SKM-1 treated with dmso at 0.1 percent for 144 hours (cell line): ENCODE measurements around the gene CCM2.

ENCODE experiments used
- DNase-seq: peaks from one replicate; lab custom pipeline; 2025; ENCODE audit not compliant: unreplicated experiment; lab: John Stamatoyannopoulos, UW

CCM2 gene

GRCh38 chr7:44969049-44969700 is 30.8 kb upstream of the CCM2 start:
- DNase-seq: no peak

DNA sequence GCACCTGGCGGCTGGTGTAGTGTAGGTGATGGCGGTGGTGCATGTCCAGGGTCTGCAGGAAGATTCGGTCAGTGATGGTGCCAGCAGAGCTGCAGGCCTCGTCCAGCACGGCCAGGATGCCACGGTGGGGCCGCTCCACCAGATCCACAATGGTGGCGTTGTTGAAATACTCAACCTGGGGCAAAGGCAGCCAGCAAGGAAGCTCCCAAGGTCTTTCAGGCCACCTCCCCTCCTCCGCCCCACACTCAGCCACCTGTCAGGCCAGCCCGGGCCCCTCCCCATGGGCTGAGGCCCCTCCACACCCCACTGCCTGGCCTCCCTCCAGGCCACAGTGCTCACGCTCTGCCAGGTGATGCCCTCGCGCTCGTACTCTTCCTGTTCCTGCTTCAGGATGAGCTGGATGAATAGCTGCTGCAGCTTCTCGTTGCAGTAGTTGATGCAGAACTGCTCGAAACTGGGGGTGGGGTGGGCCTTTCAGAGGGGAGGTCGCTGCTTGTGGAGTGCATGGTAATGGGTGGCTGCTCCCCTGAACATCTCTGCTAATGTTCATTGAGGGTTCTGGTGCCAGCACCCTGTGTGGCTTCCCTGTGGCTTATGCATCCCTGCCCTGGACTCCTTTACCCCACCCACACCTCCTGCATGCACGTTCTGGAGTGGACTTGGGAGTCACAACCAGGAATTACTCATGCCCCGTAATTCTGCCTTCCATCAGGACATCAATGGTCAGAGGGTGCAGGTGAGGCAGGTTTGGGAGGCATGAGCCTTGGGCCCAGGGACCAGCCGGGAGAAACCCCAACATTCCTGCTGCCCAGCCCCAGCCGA is 30.1 kb upstream of the CCM2 start:
- no peak for DNase-seq

DNA sequence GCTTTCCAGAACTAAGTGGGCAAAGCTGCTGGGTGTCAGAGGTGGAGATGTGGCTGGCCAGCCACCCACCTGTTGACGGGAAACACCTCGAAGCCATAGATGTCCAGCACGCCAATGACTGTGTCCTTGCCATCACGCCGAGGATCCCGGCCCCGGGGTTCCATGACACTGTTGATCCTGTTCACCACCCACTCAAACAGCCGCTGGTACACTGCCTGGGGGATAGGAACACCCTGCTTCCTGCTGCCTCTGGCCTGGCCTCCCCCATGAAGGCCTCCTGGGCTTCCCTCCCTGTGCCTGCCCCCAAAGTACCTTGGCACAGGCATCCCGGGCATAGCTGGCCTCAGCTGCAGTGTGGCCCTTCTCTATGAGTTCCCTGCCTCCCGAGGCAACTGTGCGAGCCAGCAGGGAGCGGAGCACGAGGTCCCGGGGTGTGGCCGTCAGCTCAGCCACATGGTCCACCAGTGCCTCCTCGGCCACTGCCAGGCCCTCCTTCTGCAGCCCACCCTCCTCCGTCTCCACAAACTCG is 29.4 kb upstream of the CCM2 start:
- DNase-seq: no peak

GRCh38 chr7:44971188-44971901 is 28.7 kb upstream of the CCM2 start:
- no peak for DNase-seq

GRCh38 chr7:44971902-44972441 is 28.0 kb upstream of the CCM2 start:
- no peak for DNase-seq

DNA sequence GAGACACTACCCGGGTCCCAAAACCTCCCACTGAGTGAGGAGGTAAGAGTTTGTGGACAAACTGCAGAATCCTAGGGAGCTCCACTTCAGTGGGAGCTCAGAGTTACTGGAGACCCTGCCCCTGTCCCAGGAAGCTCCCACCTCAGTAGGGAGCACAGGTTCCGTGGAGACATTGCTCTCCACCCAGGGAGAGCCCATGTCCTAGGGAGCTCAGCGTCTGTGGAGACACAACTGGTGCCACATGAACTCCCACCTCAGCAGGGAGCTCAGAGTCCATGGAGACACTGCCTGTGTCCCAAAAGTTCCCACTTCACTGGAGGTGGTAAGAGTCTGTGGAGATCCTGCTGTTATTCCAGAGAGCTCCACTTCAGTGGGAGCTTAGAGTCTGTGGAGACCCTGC is 27.4 kb upstream of the CCM2 start:
- no peak for DNase-seq

DNA sequence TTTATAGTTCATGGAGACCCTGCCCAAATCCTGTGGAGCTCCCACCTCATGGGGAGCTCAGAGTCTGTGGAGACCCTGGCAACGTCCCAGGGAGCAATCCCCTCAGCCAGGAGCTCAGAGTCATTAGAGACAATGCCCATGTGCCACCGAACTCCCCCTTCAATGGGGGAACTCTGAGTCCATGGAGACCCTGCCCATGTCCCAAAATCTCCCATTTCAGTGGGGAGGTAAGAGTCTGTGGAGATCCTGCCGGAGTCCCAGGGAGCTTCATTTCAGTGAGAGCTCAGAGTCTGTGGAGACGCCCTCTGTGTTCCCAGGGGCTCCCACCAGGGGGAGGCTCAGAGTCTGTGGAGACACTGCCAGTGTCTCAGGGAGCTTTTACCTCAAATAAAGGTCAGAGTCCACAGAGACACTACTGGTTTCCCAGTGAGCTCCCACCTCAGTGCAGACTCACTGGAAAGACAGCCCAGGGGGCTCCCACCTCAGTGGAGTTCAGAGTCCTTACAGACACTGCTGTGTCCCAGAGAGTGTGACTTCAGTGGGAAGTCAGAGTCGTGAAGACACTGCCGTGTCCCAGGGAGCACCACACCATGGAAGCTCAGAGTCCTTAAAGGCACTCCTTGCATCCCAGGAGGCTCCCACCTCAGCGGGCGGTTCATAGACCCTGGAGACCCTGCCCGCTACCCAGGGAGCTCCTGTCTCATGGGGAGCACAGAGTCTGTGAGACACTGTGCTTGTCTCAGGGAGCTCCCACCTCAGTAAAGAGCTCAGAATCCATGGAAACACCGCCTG is 26.2 kb upstream of the CCM2 start:
- peak; percentile 35 for DNase-seq

DNA sequence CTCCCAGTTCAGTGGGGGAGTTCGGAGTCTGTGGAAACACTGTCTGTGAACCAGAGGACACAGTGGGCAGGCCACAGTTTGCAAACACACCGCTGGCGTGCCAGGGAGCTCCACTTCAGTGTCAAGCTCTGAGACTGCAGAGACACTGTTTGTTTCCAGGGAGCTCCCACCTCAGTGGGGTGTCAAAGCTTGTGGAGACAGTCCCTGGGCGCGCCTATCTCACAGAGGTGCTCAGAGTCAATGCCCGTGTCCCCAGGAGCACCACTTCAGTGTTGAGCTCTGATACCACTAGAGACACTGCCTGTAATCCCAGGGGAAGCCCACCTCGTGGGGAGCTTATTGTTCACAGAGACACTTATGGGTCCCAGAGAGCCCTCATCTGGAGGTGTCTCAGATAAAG is 25.5 kb upstream of the CCM2 start:
- no peak for DNase-seq

GRCh38 chr7:44975331-44976039 is 24.5 kb upstream of the CCM2 start:
- DNase-seq: no peak

DNA sequence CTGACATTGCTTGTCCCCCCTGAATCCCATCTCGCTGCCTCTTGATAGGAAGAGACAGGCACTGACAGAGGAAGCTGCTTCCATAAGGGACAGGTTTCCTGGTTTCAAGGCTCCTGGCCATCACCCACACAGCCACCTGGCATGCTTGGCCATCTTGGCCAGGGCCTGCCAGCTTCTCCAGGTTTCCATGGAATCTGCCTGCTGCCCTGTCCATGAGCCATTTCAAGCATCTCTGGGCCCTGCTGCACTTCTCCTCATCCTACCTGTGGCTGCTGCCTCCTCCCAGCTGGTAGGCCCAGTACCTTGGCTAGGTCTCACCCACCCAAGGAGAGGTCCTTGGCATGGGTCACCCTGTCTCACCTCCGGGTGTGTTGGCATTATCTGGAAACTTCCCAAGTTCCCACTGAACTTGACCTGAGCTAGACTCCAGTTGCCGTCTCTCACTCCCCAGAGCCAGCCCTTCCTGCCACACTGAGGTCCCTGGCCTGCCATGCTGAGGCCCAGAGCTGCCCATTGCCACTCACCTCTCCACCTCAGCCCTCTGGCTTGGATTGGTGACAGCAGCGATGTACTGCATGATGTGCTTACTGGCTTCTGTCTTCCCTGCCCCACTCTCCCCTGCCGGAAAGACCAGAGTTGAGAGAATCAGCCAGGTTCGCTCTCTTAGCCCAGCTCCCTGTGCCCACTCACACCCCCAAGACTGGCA is 23.8 kb upstream of the CCM2 start:
- no peak for DNase-seq

DNA sequence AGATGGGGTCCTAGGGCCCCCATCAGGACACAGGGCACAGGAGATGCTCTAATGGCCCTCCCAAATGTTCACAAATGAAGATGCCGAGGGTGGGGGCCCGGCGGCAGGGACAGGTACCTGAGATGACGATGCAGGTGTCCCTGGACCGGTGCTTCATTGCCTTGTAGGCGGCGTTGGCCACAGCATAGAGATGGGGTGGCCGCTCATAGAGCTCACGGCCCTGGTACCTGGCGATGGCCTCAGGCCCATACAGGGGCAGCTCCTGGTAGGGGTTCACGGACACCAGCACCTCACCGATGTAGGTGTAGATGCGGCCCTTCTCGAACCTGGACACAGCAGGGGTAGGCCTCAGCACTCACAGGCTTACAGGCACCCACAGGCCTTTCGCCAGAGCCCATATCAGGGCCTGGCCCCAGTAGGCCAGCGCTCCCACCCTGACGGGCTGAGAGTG is 23.2 kb upstream of the CCM2 start:
- DNase-seq: no peak

- DNase-seq: peak; percentile 26
Observed at GRCh38 chr7:44977304-44977958, 22.6 kb upstream of the CCM2 start.

DNA sequence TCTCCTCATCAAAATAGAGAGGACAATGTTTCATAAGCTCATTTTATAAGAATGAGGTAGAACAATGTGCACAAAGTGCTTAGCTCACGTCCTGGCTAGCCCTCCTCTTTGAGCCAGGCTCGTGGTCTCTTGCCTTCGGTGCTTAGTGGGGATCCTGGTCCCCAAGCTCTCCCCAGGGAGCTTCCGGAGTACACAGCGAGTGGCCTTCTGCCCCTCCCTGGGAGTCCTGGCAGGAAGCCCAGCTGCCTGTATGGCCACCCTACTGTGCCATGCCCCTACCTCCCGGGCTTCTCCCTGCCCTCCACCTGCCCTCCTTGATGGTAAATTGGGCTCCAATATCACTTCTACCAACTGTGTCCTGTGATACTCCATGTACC is 22.1 kb upstream of the CCM2 start:
- no peak for DNase-seq

DNA sequence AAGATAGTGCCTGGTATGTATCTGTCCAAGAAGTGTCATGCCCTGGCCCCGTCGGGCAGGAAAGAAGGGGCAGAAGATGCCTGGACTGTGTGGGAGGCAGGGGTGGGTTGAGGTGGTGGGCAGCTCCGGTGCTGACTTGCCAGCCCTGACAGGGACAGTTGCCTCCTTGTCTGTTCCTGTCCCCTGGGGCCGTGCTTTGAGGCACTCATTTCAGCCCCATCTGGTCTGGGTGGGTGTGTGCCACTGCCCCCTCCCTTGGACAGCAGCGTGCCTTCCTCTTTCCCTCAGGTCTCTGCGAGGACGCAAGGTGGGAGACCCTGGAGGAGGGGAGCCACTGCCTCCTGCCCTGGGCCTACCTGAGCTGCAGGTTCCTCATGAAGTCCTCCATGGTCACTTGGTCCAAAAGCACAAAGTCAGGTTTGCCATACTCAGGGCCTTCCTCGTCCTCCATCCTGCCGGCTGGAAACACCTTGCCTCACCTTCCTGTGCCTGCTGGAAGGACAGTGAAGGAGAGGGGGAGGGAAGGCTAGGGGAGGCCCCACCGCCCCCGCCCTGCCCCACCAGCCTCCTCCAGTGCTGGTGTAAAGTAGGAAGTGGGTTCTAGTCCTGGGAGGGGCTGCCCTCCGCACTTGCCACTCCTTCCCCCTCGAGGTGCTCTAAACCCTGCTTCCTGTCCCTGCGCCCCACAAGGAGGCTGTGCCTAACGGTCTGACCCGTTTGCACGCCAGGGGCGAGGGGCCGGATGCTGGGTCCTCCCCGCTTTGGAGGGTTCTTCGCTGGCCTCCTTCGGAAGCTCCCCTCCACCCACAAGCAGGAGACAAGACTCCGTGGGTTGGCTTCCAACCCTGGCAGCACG is 21.3 kb upstream of the CCM2 start, which contains the start of gene MYO1G:
Gene MYO1G, minus strand, starts transcription at position 505 of the 856 bp plus-strand sequence. Its CDS starts 54 bp downstream, at position 451.
- DNase-seq: peak; percentile 96

DNA sequence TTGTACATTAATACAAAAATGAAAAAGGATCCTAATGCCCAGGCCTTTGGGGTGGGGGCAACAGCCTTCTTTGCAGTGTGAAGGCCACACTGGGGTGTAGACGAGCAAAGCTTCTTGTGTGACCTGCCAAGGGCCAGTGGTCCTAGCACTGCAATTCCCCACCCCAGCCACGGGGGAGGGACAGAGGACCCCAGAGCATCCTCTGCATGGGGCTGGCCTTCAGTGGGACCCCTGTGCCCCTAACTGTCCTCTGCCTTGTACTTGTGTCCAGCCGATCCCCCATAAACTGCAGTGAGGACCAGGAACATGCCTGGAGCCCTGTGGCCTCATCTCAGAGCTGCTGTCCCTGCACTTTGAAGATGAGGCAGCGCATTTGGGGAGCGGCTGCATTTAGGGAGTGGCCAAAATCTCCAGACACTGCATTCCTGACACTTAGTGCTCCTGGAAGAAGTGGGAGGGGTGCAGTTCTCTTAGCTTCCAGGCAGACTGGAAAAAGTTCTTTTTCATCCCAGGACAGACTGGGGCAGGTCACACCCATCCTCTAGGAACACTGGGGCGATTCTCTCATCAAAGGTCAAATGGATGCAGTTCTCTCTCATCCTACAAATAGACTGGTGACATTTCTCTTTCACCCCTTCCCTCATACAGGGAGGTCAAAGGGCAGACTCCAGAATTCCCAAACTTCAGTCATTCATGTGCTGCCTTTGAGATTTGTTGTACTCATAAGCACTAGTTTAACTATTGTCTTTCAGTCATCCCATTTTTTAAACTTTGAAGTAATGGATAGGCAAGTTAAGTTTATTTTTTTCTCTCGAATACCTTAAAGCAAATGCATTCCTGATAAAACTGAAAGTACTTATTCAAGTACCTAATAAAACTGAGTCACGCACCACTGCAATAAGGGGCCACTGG is 20.3 kb upstream of the CCM2 start:
- DNase-seq: no peak

DNA sequence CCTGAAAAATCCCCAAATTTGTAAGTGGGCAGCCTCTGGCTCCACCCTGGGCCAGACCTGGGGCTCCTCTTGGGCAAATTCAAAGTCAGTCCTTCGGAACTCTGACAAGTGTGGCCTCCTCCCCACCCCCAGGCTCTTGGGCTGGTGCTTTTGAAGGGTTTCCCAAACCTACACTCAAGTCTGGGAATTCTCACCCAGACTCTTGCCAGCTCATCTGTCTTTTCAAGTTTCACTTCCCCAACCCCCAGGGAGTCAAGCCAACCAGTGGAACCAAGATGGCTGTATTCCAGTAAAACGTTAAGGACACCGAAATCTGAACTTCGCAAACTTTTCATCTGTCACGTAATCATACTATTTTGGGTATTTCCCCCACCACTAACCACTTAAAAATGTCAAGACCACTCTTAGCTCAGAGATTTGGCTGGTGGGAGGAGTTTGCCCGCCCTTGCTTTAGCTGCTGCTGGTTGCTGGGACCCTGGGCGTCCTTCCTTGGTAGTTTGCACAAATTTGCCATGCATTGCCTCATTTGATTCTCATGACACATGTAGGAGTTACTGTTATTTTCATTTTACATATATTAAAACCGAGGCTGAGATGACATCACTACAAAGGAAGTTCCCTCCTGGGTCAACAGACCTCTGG is 19.5 kb upstream of the CCM2 start:
- peak; percentile 71 for DNase-seq
